LHCN-M2 (cell line): Measurements from ENCODE around the gene MYO16. TPM values are rescaled to one million over a fixed set of nuclear protein-coding genes. Genes with fewer than 3 reads are reported as not detected.
A peak's percentile ranks its signal among the peaks of the same experiment; 100 is the strongest.
"Not testable (repeated sequence)": the region's sequence is repeated elsewhere in the genome, so short reads cannot be mapped to it uniquely, and the experiment has no call there.

Experiments used
- DNase-seq: peaks from one replicate; pipeline ENCODE4 v3.0.0-alpha.2; 2012; ENCODE audit warnings: low read depth
- total RNA-seq: library from RNA; depleted of rRNA; stranded (reverse); fragments of >200 nt; gene quantifications from 2 replicates; pipeline ENCODE4 v1.2.3, GENCODE V29; 2014

The MYO16 gene
- total RNA-seq, 1 experiment from 2014 or later: not detected

DNA sequence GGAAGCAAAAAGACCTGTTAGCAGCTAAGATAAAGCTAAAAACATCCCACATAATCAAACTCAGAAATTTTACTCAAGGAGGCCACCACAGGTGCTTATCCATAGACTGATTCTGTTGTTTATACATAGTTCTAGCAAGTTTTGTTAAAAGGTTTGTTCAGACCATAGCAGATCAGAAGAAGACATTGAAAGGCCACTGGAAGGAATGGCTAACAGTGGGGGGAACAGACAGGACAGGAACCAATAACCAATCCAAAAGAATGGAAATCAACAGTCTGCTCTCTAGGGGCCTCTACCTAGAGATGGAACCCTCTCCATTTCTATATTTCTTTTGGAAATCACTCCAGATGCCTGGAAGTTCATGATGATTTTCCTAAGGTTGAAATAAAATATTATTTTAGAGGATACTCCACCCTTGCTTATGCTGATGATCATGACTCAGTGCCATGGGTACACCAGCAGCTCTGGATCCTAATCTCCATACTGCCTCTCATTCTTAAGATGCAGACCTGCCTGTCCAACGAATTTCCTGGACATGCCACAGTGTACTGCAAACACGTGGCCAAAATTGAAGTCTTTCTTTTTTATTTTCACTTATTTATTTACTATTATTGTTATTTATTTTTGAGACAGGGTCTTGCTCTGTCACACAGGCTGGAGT is 260.0 kb downstream of the MYO16 start:
- DNase-seq: no peak

DNA sequence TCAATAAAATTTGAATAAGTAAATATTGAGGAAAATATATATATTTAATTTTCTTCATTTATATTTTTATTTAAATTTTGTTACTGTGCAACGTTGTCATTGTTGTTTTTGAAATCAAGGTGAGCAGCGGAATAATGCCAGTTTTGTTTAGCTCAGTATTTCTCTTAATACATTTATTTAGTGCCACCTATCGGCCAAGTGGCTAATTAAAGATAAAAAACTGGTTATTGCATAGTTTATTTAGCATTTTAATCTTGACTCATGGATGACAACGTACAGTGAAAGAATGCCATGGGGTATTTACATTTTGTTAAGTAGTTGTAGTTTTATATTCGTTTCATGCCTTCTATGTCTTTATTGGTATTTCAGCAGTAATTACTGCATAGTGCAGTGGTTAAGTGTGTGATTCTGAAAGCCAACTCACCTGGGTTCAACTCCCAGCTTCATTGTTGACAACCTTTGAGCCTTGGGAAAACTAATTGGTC is 265.9 kb downstream of the MYO16 start:
- peak; percentile 32 for DNase-seq

DNA sequence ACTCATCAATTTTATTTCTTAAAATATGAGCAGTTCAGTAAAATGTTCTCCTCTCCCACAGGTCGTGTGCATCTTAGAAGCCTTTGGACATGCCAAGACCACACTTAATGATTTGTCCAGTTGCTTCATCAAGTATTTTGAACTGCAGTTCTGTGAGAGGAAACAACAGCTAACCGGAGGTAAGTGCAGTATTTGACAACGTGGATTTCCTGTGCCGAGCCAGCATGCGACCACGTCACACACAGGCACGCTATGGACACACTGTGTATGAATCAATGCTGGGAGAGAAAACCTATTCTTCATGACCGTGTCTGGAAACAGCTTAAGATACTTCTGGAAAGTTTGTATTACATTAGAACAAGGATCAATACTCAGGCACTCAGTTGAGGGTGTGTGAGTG is 268.5 kb downstream of the MYO16 start:
- no peak for DNase-seq

- no peak for DNase-seq
Observed at GRCh38 chr13:108902405-108903155, 273.2 kb downstream of the MYO16 start.

GRCh38 chr13:108903613-108904012 is 274.2 kb downstream of the MYO16 start:
- DNase-seq: no peak

DNA sequence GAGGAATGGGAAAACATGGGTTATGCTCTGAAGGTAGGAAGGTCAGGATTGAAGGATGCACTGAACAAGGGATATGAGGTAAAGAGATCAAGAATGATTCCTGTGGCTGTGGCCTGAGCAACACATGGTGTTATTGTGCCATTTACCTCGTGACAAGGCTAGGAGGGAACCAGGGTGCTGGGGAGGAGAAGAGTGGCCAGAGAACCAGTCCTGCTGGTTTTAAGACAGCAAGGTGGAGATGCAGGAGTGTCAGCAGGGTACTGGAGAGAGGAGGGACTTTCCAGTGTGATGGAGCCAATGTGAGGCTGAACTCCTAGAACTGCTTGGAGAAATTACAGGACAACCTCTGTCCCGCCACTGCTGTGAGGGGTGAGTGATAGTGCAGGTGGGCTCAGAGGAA is 282.4 kb downstream of the MYO16 start:
- DNase-seq: no peak

GRCh38 chr13:108913731-108914130 is 284.3 kb downstream of the MYO16 start:
- not testable (repeated sequence) for DNase-seq

DNA sequence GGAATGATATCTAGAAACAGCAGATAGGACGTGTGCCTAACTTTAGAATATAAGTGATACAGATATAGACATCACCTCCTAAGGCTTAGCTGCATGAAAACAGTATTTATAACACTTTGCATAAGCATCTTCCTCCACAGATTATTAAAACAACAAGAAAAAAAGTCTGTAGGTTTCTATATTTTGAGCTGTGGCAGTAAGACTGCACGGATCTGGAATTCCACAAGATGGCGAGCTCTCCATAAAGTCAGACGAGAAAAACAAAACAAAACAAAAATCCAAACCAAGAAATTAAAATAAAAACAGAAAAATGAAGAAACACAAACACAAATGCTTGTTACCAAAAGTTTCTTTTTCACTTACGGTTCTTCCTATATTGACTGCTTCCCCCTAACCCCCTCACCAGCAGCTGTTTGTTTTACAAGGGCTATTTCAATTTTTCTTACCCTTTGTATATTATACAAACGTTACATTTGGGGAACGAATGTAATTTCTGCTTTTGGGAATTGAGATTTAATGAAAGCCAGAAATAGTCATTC is 285.8 kb downstream of the MYO16 start:
- DNase-seq: peak; percentile 26

- peak; percentile 83 for DNase-seq
Observed at GRCh38 chr13:108915634-108916512, 286.5 kb downstream of the MYO16 start.

GRCh38 chr13:108917581-108917980 is 288.2 kb downstream of the MYO16 start:
- DNase-seq: peak; percentile 57

DNA sequence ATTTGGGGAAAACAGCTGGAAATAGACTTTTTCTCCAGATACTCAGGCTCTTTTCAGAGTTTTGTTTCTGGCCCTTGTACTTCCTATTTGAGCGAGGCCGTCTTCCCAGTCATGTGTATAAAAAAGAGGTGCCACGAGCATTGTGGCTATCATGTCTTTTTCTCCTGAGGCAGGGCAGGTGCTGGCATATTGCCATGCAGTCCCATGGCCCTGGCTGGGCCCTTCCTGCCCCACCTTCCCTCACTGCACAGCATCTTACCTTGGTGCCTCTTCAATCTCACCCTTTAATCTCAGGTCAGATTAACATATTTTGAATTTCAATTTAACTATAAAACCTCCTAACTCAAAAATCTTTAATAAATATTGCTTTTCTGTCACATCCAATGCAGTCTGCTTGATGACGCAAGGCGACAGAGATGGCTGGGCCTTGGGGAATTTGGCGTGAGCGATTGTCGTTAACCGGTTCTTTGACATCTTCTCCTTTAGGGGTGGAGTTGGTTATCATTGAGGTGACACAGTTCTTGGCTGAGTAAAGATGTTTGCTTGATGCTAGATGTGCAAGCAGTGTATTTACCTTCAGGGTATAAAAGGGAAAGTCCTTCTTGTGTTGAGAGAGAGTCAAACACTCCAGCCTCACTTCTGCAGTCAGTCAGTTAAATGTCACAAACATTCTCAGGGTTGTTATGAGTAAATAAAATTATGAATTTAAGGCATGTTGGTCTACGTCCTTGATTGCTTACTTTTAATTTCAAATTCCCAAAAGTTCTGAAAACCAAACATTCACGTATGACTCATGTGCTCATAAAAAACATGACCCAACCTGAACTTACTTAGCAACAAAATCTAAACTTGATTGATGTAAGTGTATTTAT is 289.9 kb downstream of the MYO16 start:
- DNase-seq: no peak

- DNase-seq: no peak
Observed at GRCh38 chr13:108920137-108920536, 290.7 kb downstream of the MYO16 start.

- DNase-seq: no peak
Observed at GRCh38 chr13:108921238-108921637, 291.8 kb downstream of the MYO16 start.

- DNase-seq: no peak
Observed at GRCh38 chr13:108922108-108922507, 292.7 kb downstream of the MYO16 start.

DNA sequence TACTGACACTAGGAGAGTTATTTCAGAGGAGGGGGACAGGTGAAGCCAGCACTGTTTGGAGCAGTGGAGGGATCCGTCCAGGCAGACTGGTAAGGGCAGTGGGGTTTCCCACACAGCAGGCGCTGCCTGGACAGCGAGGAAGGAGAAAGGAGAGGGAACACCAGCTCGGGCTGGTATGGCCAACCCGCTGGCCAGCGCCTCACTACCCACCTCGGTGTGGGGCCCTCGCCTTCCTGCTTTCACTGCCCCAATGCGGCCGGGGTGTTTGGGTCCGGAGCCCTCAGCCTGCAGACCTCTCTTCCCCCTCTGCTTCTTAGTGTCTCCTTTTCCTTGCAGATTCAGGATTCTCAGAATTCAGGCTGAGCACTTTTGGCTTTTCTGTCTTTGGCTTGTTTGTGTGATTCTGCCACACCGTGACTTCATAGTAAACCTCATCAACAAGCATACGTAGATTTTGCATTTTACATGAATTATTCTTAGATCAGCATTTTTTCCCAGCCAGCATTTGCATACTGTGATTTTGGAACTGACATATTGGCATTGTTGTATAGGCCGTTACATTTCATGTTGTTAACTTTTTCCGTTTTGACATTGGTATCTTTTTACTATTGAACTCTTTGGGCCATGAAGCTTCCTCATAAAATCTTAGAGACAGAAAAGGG is 294.1 kb downstream of the MYO16 start:
- DNase-seq: no peak

DNA sequence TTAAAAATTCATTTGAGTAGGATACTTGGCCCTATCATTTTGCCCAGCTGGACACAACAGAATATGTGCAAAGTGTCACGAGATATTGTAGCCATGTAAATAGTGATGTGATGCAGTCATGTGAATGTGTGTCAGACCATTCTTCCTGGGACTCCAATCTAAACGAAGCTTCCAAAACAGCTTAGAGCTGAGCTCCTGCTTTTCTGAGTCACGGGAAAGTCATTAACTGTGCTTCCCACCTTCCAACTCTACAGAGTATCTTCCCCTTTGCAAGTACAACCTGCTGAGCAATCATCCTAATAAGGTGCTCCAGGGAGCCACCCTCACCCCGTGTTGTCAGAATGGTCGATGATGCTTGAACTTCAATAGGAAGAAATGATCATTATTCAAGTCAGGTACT is 294.7 kb downstream of the MYO16 start:
- peak; percentile 19 for DNase-seq

DNA sequence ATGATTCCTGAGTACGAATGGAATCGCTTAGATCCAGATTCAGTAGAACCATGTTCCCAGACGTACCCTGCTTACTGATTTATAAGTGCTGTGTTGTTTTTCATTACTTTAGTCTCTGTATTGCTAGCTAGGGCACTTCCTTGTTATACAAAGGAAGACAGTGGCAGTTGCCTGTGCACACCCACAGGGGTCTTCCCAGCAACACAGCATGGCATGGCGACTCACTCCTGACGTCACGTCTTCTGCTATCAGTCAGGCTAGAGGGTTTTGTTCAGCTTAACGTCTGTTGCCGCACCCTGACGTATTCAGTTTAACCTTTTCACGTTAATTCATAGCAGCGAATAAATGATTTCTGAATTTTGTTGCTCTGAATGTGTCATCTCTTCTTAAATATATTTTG is 295.1 kb downstream of the MYO16 start:
- DNase-seq: no peak

- DNase-seq: no peak
Observed at GRCh38 chr13:108925070-108925469, 295.7 kb downstream of the MYO16 start.

- DNase-seq: no peak
Observed at GRCh38 chr13:108926862-108927261, 297.5 kb downstream of the MYO16 start.

DNA sequence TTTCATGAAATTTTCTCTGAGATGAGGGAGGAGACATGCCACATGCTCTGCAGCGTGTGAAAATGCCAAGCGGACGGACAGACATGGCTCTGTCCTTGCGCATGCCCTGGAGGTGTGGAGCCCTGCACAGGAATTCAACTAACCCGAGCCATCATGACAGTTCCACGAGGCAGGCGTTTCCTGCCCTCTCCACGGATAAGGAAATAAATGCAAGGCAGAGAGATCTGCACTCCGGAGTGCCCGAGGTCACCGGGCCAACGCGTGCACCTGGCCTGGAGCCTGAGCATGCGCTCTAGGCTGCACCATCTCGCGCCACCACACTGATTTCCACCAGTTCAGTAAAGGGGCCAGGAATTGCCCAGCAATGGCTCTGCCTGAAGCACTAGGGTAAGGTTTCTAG is 298.2 kb downstream of the MYO16 start:
- no peak for DNase-seq
